Measurements from ENCODE around the gene B3GALNT1.
A peak's percentile ranks its signal among the peaks of the same experiment; 100 is the strongest.

Gene B3GALNT1

GRCh38 chr3:161043336-161044035, 61.7 kb downstream of the B3GALNT1 start:
- Histone ChIP-seq H3K4me3 (ENCODE audit: insufficient read depth in 1 of 2, low read depth in 1 of 2, low read length in 2 of 2) (no peak overlapping the region), H3K9me3 (ENCODE audit: control insufficient read depth, low read length) (no peaks in the 10 kb centered on the region), H3K79me1 (replicated peaks; ENCODE audit: low read length, poor library complexity, severe bottlenecking) (no peaks in the 10 kb centered on the region), H2AFZ (ENCODE audit: low read depth, low read length) (no peak overlapping the region), H4K8ac (ENCODE audit: low read length) (no peak overlapping the region), H3K27me3 (ENCODE audit: control insufficient read depth in 1 of 2, insufficient read depth in 1 of 2, low read length in 2 of 2) (no peaks in the 10 kb centered on the region), H2AK5ac (ENCODE audit: low read length, severe bottlenecking) (no peak overlapping the region), H3K4me1 (ENCODE audit: control insufficient read depth, insufficient read depth, low read depth, low read length) (peaks cover 4% of the 10 kb centered on the region), H4K91ac (ENCODE audit: low read length) (no peak overlapping the region), H2BK120ac (ENCODE audit: low read depth, low read length) (peak overlapping the region; percentile 49), H3K18ac (ENCODE audit: low read depth in 1 of 2, low read length in 2 of 2) (peak overlapping the region in 1 of 2 experiments; percentile 43), H2BK12ac (ENCODE audit: low read length in 2 of 2) (no peak overlapping the region), H3K23ac (ENCODE audit: low read length in 2 of 2) (no peak overlapping the region), H3K14ac (ENCODE audit: low read length in 2 of 2) (no peak overlapping the region), H3K4me2 (ENCODE audit: low read length, poor library complexity, severe bottlenecking) (no peak overlapping the region), H3K27ac (ENCODE audit: low read length, poor library complexity, severe bottlenecking) (no peak overlapping the region), H2BK5ac (ENCODE audit: low read depth, low read length, poor library complexity, severe bottlenecking) (no peak overlapping the region), H3K4ac (ENCODE audit: low read depth in 1 of 2, low read length in 2 of 2) (no peak overlapping the region), H3K36me3 (ENCODE audit: control insufficient read depth in 1 of 2, insufficient read depth in 2 of 2, low read depth in 1 of 2, low read length in 2 of 2) (no peaks in the 10 kb centered on the region), H2BK15ac (ENCODE audit: low read depth, poor library complexity, severe bottlenecking) (no peak overlapping the region), H3K9ac (ENCODE audit: low read length) (no peak overlapping the region)
- DNase-seq, result no peak
- WGBS, result 79% methylated on average over 4 of the region's 5 CpGs

- no peak overlapping the region for H3K14ac ChIP-seq (ENCODE audit: low read length in 2 of 2)
- peak overlapping the region; percentile 39 for H3K4me2 ChIP-seq (ENCODE audit: low read length, poor library complexity, severe bottlenecking)
- H2BK5ac ChIP-seq (ENCODE audit: low read depth, low read length, poor library complexity, severe bottlenecking), result no peak overlapping the region
- no peak overlapping the region for H2BK12ac ChIP-seq (ENCODE audit: low read length in 2 of 2)
- H4K8ac ChIP-seq (ENCODE audit: low read length), result no peak overlapping the region
- peaks cover 4% of the 10 kb centered on the region for H3K4me1 ChIP-seq (ENCODE audit: control insufficient read depth, insufficient read depth, low read depth, low read length)
- H4K91ac ChIP-seq (ENCODE audit: low read length), result no peak overlapping the region
- H3K4me3 ChIP-seq (ENCODE audit: insufficient read depth in 1 of 2, low read depth in 1 of 2, low read length in 2 of 2), result no peak overlapping the region
- H3K9ac ChIP-seq (ENCODE audit: low read length), result no peak overlapping the region
- WGBS, result 77% methylated on average over 2 of the region's 2 CpGs
- no peaks in the 10 kb centered on the region for H3K36me3 ChIP-seq (ENCODE audit: control insufficient read depth in 1 of 2, insufficient read depth in 2 of 2, low read depth in 1 of 2, low read length in 2 of 2)
- no peaks in the 10 kb centered on the region for H3K79me1 ChIP-seq (replicated peaks; ENCODE audit: low read length, poor library complexity, severe bottlenecking)
- no peak overlapping the region for H3K23ac ChIP-seq (ENCODE audit: low read length in 2 of 2)
- H2AK5ac ChIP-seq (ENCODE audit: low read length, severe bottlenecking), result no peak overlapping the region
- no peak overlapping the region for H2BK120ac ChIP-seq (ENCODE audit: low read depth, low read length)
- H3K27ac ChIP-seq (ENCODE audit: low read length, poor library complexity, severe bottlenecking), result peak overlapping the region; percentile 93
- no peak overlapping the region for H3K18ac ChIP-seq (ENCODE audit: low read depth in 1 of 2, low read length in 2 of 2)
- peak; percentile 55 for DNase-seq
- no peak overlapping the region for H3K4ac ChIP-seq (ENCODE audit: low read depth in 1 of 2, low read length in 2 of 2)
- H3K27me3 ChIP-seq (ENCODE audit: control insufficient read depth in 1 of 2, insufficient read depth in 1 of 2, low read length in 2 of 2), result no peaks in the 10 kb centered on the region
- H2AFZ ChIP-seq (ENCODE audit: low read depth, low read length), result no peak overlapping the region
- no peaks in the 10 kb centered on the region for H3K9me3 ChIP-seq (ENCODE audit: control insufficient read depth, low read length)
- H2BK15ac ChIP-seq (ENCODE audit: low read depth, poor library complexity, severe bottlenecking), result no peak overlapping the region
Measured at GRCh38 chr3:161042023-161042501, 63.1 kb downstream of the B3GALNT1 start.

- Histone ChIP-seq H2AK5ac (ENCODE audit: low read length, severe bottlenecking) (no peak overlapping the region), H3K79me1 (replicated peaks; ENCODE audit: low read length, poor library complexity, severe bottlenecking) (no peaks in the 10 kb centered on the region), H4K91ac (ENCODE audit: low read length) (no peak overlapping the region), H3K4me3 (ENCODE audit: insufficient read depth in 1 of 2, low read depth in 1 of 2, low read length in 2 of 2) (no peak overlapping the region), H3K23ac (ENCODE audit: low read length in 2 of 2) (no peak overlapping the region), H3K36me3 (ENCODE audit: control insufficient read depth in 1 of 2, insufficient read depth in 2 of 2, low read depth in 1 of 2, low read length in 2 of 2) (no peaks in the 10 kb centered on the region), H2BK12ac (ENCODE audit: low read length in 2 of 2) (no peak overlapping the region), H2BK15ac (ENCODE audit: low read depth, poor library complexity, severe bottlenecking) (no peak overlapping the region), H3K4me2 (ENCODE audit: low read length, poor library complexity, severe bottlenecking) (no peak overlapping the region), H3K27me3 (ENCODE audit: control insufficient read depth in 1 of 2, insufficient read depth in 1 of 2, low read length in 2 of 2) (no peaks in the 10 kb centered on the region), H3K4ac (ENCODE audit: low read depth in 1 of 2, low read length in 2 of 2) (no peak overlapping the region), H2BK120ac (ENCODE audit: low read depth, low read length) (no peak overlapping the region), H3K18ac (ENCODE audit: low read depth in 1 of 2, low read length in 2 of 2) (no peak overlapping the region), H2AFZ (ENCODE audit: low read depth, low read length) (no peak overlapping the region), H2BK5ac (ENCODE audit: low read depth, low read length, poor library complexity, severe bottlenecking) (no peak overlapping the region), H3K14ac (ENCODE audit: low read length in 2 of 2) (no peak overlapping the region), H3K9me3 (ENCODE audit: control insufficient read depth, low read length) (no peaks in the 10 kb centered on the region), H3K4me1 (ENCODE audit: control insufficient read depth, insufficient read depth, low read depth, low read length) (peaks cover 4% of the 10 kb centered on the region), H3K9ac (ENCODE audit: low read length) (no peak overlapping the region), H4K8ac (ENCODE audit: low read length) (no peak overlapping the region), H3K27ac (ENCODE audit: low read length, poor library complexity, severe bottlenecking) (no peak overlapping the region)
- DNase-seq, result peak; percentile 10
- 77% methylated on average over 3 of the region's 3 CpGs for WGBS
Measured at GRCh38 chr3:161038725-161039124, 66.4 kb downstream of the B3GALNT1 start.

GRCh38 chr3:161035711-161036110, 69.4 kb downstream of the B3GALNT1 start:
- Histone ChIP-seq H2AK5ac (ENCODE audit: low read length, severe bottlenecking) (no peak overlapping the region), H3K36me3 (ENCODE audit: control insufficient read depth in 1 of 2, insufficient read depth in 2 of 2, low read depth in 1 of 2, low read length in 2 of 2) (no peaks in the 10 kb centered on the region), H4K8ac (ENCODE audit: low read length) (no peak overlapping the region), H3K23ac (ENCODE audit: low read length in 2 of 2) (no peak overlapping the region), H3K14ac (ENCODE audit: low read length in 2 of 2) (no peak overlapping the region), H4K91ac (ENCODE audit: low read length) (no peak overlapping the region), H3K27ac (ENCODE audit: low read length, poor library complexity, severe bottlenecking) (no peak overlapping the region), H3K4me2 (ENCODE audit: low read length, poor library complexity, severe bottlenecking) (no peak overlapping the region), H3K4ac (ENCODE audit: low read depth in 1 of 2, low read length in 2 of 2) (no peak overlapping the region), H2AFZ (ENCODE audit: low read depth, low read length) (no peak overlapping the region), H3K4me1 (ENCODE audit: control insufficient read depth, insufficient read depth, low read depth, low read length) (no peaks in the 10 kb centered on the region), H2BK15ac (ENCODE audit: low read depth, poor library complexity, severe bottlenecking) (no peak overlapping the region), H3K18ac (ENCODE audit: low read depth in 1 of 2, low read length in 2 of 2) (no peak overlapping the region), H3K9ac (ENCODE audit: low read length) (no peak overlapping the region), H3K27me3 (ENCODE audit: control insufficient read depth in 1 of 2, insufficient read depth in 1 of 2, low read length in 2 of 2) (no peaks in the 10 kb centered on the region), H2BK120ac (ENCODE audit: low read depth, low read length) (no peak overlapping the region), H3K9me3 (ENCODE audit: control insufficient read depth, low read length) (no peaks in the 10 kb centered on the region), H3K79me1 (replicated peaks; ENCODE audit: low read length, poor library complexity, severe bottlenecking) (no peaks in the 10 kb centered on the region), H2BK12ac (ENCODE audit: low read length in 2 of 2) (no peak overlapping the region), H2BK5ac (ENCODE audit: low read depth, low read length, poor library complexity, severe bottlenecking) (no peak overlapping the region), H3K4me3 (ENCODE audit: insufficient read depth in 1 of 2, low read depth in 1 of 2, low read length in 2 of 2) (no peak overlapping the region)
- DNase-seq, result peak; percentile 25
- 86% methylated on average over 2 of the region's 2 CpGs for WGBS
